GM12878 (cell line): Measurements from ENCODE around the gene LMTK3.

Experiments
- ETV6 ChIP-seq, 2 experiments: fragments of 450-650 bp in 1 of 2; IDR thresholded peaks in 1 of 2; conservative IDR thresholded peaks in 1 of 2; 2 replicates each; pipeline ENCODE4 v1.6.1; 2014; ENCODE audit warnings: antibody characterized with exemption in 1 of 2, borderline replicate concordance in 1 of 2, low read depth in 1 of 2, mild to moderate bottlenecking in 1 of 2, moderate library complexity in 1 of 2
- GABPA ChIP-seq: IDR thresholded peaks from 2 replicates; pipeline ENCODE4 v1.6.1; 2014; ENCODE audit warnings: antibody characterized with exemption, low read depth, mild to moderate bottlenecking, inconsistent platforms
- NFYB ChIP-seq: IDR thresholded peaks from 2 replicates; pipeline ENCODE4 v1.6.1; 2011; ENCODE audit warnings: low read depth, mild to moderate bottlenecking, low read length, improper control_type of control experiment, moderate library complexity; ENCODE audit not compliant: insufficient read depth
- SMAD5 ChIP-seq: IDR thresholded peaks from 2 replicates; pipeline ENCODE4 v1.6.1; 2016; ENCODE audit warnings: antibody characterized with exemption, low read depth
- TARDBP ChIP-seq: IDR thresholded peaks from 2 replicates; pipeline ENCODE4 v1.6.1; 2016; ENCODE audit warnings: borderline replicate concordance
- TF ChIP-seq, protein P1 (sequence below), 3 experiments: IDR thresholded peaks in 2 of 3; conservative IDR thresholded peaks in 1 of 3; 2 replicates each; pipeline ENCODE4 v1.5.1; 2011; ENCODE audit warnings: low read depth in 3 of 3, low read length in 3 of 3, mild to moderate bottlenecking in 3 of 3, control low read depth in 2 of 3, moderate library complexity in 2 of 3, inconsistent platforms in 1 of 3, mixed read lengths in 1 of 3; ENCODE audit not compliant: control insufficient read depth in 2 of 3, insufficient read depth in 1 of 3; ENCODE audit errors: extremely low read depth in 1 of 3

- TF ChIP-seq GABPA (no peak), SMAD5 (no peak), NFYB (no peak), ETV6 (conservative IDR thresholded peaks at IDR 0.05 in 1 of 2, IDR thresholded peaks at IDR 0.05 in 1 of 2; ENCODE audit: borderline replicate concordance in 1 of 2, low read depth in 1 of 2) (no peak), TARDBP (no peak)
- TF ChIP-seq, protein P1, sequence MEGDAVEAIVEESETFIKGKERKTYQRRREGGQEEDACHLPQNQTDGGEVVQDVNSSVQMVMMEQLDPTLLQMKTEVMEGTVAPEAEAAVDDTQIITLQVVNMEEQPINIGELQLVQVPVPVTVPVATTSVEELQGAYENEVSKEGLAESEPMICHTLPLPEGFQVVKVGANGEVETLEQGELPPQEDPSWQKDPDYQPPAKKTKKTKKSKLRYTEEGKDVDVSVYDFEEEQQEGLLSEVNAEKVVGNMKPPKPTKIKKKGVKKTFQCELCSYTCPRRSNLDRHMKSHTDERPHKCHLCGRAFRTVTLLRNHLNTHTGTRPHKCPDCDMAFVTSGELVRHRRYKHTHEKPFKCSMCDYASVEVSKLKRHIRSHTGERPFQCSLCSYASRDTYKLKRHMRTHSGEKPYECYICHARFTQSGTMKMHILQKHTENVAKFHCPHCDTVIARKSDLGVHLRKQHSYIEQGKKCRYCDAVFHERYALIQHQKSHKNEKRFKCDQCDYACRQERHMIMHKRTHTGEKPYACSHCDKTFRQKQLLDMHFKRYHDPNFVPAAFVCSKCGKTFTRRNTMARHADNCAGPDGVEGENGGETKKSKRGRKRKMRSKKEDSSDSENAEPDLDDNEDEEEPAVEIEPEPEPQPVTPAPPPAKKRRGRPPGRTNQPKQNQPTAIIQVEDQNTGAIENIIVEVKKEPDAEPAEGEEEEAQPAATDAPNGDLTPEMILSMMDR (IDR thresholded peaks at IDR 0.05 in 2 of 3, conservative IDR thresholded peaks at IDR 0.05 in 1 of 3; ENCODE audit: control insufficient read depth in 2 of 3, extremely low read depth in 1 of 3, insufficient read depth in 1 of 3, low read depth in 3 of 3, low read length in 3 of 3): no peak
Observed at GRCh38 chr19:48465215-48465614, 46.4 kb downstream of the LMTK3 start.
